Testis (tissue), 2 donors: Measurements from ENCODE around the gene DIAPH3.

ENCODE experiments used
- CTCF ChIP-seq, 3 experiments: fragments of 450-650 bp in 2 of 3; fragments of 200-600 bp in 1 of 3; sonication (generic) in 1 of 3; IDR thresholded peaks; one replicate each; pipeline ENCODE4 v1.5.1; 2016 to 2019; ENCODE audit warnings: antibody characterized with exemption in 3 of 3, mild to moderate bottlenecking in 2 of 3, moderate library complexity in 1 of 3
- POLR2A ChIP-seq: fragments of 450-650 bp; IDR thresholded peaks from one replicate; pipeline ENCODE4 v1.6.1; 2017; ENCODE audit warnings: antibody characterized with exemption, mild to moderate bottlenecking, moderate library complexity

GRCh38 chr13:60044321-60044720, 119.4 kb downstream of the DIAPH3 start:
- TF ChIP-seq CTCF (IDR thresholded peaks at IDR 0.05), result no peak
- no peak for TF ChIP-seq POLR2A
